ENCODE results near the gene OR1A1. TPM values are rescaled to one million over a fixed set of nuclear protein-coding genes. Genes with fewer than 3 reads are reported as not detected.
"Not testable (repeated sequence)": the region's sequence is repeated elsewhere in the genome, so short reads cannot be mapped to it uniquely, and the experiment has no call there.

The OR1A1 gene
- total RNA-seq (2014; rRNA removed; shearing (Covaris generic)) = not detected in 2 replicates

- no peaks in the 10 kb centered on the region for H3K9me3 ChIP-seq (replicated peaks)
- H3K4me3 ChIP-seq = no peak within 1 kb of the TSS
- no peak for DNase-seq
Measured at GRCh38 chr17:3207367-3207766, at the start of gene OR1A1. OR1A1 (plus strand) TSS chr17:3207667; CDS start chr17:3215621, 7,954 bp downstream.

GRCh38 chr17:3167574-3167973 lies 39.9 kb upstream of the OR1A1 start:
- Histone ChIP-seq H3K4me1 (no peaks in the 10 kb centered on the region), H3K27me3 (no peaks in the 10 kb centered on the region), H3K27ac (no peak overlapping the region), H3K4me3 (no peak overlapping the region), H3K36me3 (no peaks in the 10 kb centered on the region), H3K9me3 (replicated peaks) (no peaks in the 10 kb centered on the region)
- no peak for DNase-seq

More at GRCh38 chr17:3207367-3207766, at the start of gene OR1A1:
- Histone ChIP-seq H3K27me3 (no peaks in the 10 kb centered on the region), H3K36me3 (no peaks in the 10 kb centered on the region), H3K27ac (no peak within 1 kb of the TSS), H3K4me1 (no peaks in the 10 kb centered on the region)

- no peak overlapping the region for H3K27ac ChIP-seq
- no peaks in the 10 kb centered on the region for H3K36me3 ChIP-seq
- H3K4me3 ChIP-seq = no peak overlapping the region
- DNase-seq = no peak
- no peaks in the 10 kb centered on the region for H3K9me3 ChIP-seq (replicated peaks)
- no peaks in the 10 kb centered on the region for H3K27me3 ChIP-seq
- no peaks in the 10 kb centered on the region for H3K4me1 ChIP-seq
Measured at GRCh38 chr17:3189961-3190360, 17.5 kb upstream of the OR1A1 start.

GRCh38 chr17:3197219-3197618 lies 10.2 kb upstream of the OR1A1 start, which contains the start of gene OR1A2:
OR1A2 (plus strand) TSS chr17:3197519; CDS start chr17:3197519, 0 bp downstream.
- Histone ChIP-seq H3K27ac (no peak within 1 kb of the TSS), H3K36me3 (no peaks in the 10 kb centered on the region), H3K4me3 (no peak within 1 kb of the TSS), H3K27me3 (no peaks in the 10 kb centered on the region), H3K9me3 (replicated peaks) (no peaks in the 10 kb centered on the region), H3K4me1 (no peaks in the 10 kb centered on the region)
- DNase-seq = no peak

- no peaks in the 10 kb centered on the region for H3K27me3 ChIP-seq
Measured at GRCh38 chr17:3208484-3208883, 1.0 kb downstream of the OR1A1 start.

GRCh38 chr17:3213001-3213400 lies 5.5 kb downstream of the OR1A1 start:
- no peaks in the 10 kb centered on the region for H3K9me3 ChIP-seq (replicated peaks)
- H3K4me3 ChIP-seq = no peak overlapping the region
- H3K27ac ChIP-seq = no peak overlapping the region
- no peaks in the 10 kb centered on the region for H3K36me3 ChIP-seq
- DNase-seq = no peak
- no peaks in the 10 kb centered on the region for H3K27me3 ChIP-seq
- no peaks in the 10 kb centered on the region for H3K4me1 ChIP-seq

More at GRCh38 chr17:3208484-3208883, 1.0 kb downstream of the OR1A1 start:
- Histone ChIP-seq H3K36me3 (no peaks in the 10 kb centered on the region), H3K27ac (no peak overlapping the region), H3K9me3 (replicated peaks) (no peaks in the 10 kb centered on the region), H3K4me3 (no peak overlapping the region), H3K4me1 (no peaks in the 10 kb centered on the region)
- no peak for DNase-seq

- DNase-seq = no peak
- Histone ChIP-seq H3K27ac (no peak overlapping the region), H3K4me3 (no peak overlapping the region), H3K4me1 (no peaks in the 10 kb centered on the region), H3K36me3 (no peaks in the 10 kb centered on the region), H3K27me3 (no peaks in the 10 kb centered on the region), H3K9me3 (replicated peaks) (no peaks in the 10 kb centered on the region)
Measured at GRCh38 chr17:3213587-3213986, 6.1 kb downstream of the OR1A1 start.

- not testable (repeated sequence) for H3K4me3 ChIP-seq; H3K36me3 ChIP-seq; DNase-seq; H3K27me3 ChIP-seq; H3K27ac ChIP-seq; H3K9me3 ChIP-seq (replicated peaks); H3K4me1 ChIP-seq
Measured at GRCh38 chr17:3219978-3220377, 12.5 kb downstream of the OR1A1 start.

GRCh38 chr17:3221850-3222249 lies 14.4 kb downstream of the OR1A1 start:
- Histone ChIP-seq H3K27ac (no peak overlapping the region), H3K36me3 (no peaks in the 10 kb centered on the region), H3K27me3 (no peaks in the 10 kb centered on the region), H3K4me1 (no peaks in the 10 kb centered on the region), H3K4me3 (no peak overlapping the region), H3K9me3 (replicated peaks) (no peaks in the 10 kb centered on the region)
- no peak for DNase-seq

- no peak for DNase-seq
- Histone ChIP-seq H3K4me3 (no peak overlapping the region), H3K9me3 (replicated peaks) (no peaks in the 10 kb centered on the region), H3K4me1 (no peaks in the 10 kb centered on the region), H3K36me3 (no peaks in the 10 kb centered on the region), H3K27me3 (no peaks in the 10 kb centered on the region), H3K27ac (no peak overlapping the region)
Measured at GRCh38 chr17:3222505-3222904, 15.0 kb downstream of the OR1A1 start.

GRCh38 chr17:3224721-3225352 lies 17.4 kb downstream of the OR1A1 start:
- not testable (repeated sequence) for H3K9me3 ChIP-seq (replicated peaks); H3K4me3 ChIP-seq; DNase-seq; H3K27ac ChIP-seq; H3K27me3 ChIP-seq; H3K4me1 ChIP-seq; H3K36me3 ChIP-seq

- DNase-seq; H3K9me3 ChIP-seq (replicated peaks); H3K4me3 ChIP-seq; H3K27ac ChIP-seq; H3K36me3 ChIP-seq; H3K27me3 ChIP-seq; H3K4me1 ChIP-seq: not testable (repeated sequence)
Measured at GRCh38 chr17:3232300-3232699, 24.8 kb downstream of the OR1A1 start.

GRCh38 chr17:3238685-3239084 lies 31.2 kb downstream of the OR1A1 start:
- H3K27me3 ChIP-seq; DNase-seq; H3K27ac ChIP-seq; H3K4me1 ChIP-seq; H3K9me3 ChIP-seq (replicated peaks); H3K4me3 ChIP-seq; H3K36me3 ChIP-seq: not testable (repeated sequence)

GRCh38 chr17:3241044-3241443 lies 33.6 kb downstream of the OR1A1 start:
- not testable (repeated sequence) for H3K4me1 ChIP-seq; H3K36me3 ChIP-seq; H3K27me3 ChIP-seq; DNase-seq; H3K9me3 ChIP-seq (replicated peaks); H3K4me3 ChIP-seq; H3K27ac ChIP-seq

- not testable (repeated sequence) for H3K9me3 ChIP-seq (replicated peaks); H3K4me3 ChIP-seq; H3K36me3 ChIP-seq; H3K27me3 ChIP-seq; H3K27ac ChIP-seq; DNase-seq; H3K4me1 ChIP-seq
Measured at GRCh38 chr17:3244841-3245240, 37.4 kb downstream of the OR1A1 start.

GRCh38 chr17:3249013-3249412 lies 41.5 kb downstream of the OR1A1 start:
- not testable (repeated sequence) for H3K27ac ChIP-seq; H3K36me3 ChIP-seq; H3K4me3 ChIP-seq; DNase-seq; H3K9me3 ChIP-seq (replicated peaks); H3K27me3 ChIP-seq; H3K4me1 ChIP-seq

Measured in SJCRH30 (cell line).